H1 (cell line): ENCODE results near the gene PPP1R13B. TPM values are rescaled to one million over a fixed set of nuclear protein-coding genes. Genes with fewer than 3 reads are reported as not detected.

Experiments
- CTCF ChIA-PET: fragments of 300-600 bp; sonication (Branson Sonifier 250); formaldehyde crosslinking; loops from one replicate; lab custom pipeline; 2021; ENCODE audit not compliant: partially characterized antibody; lab: Charles Lee
- POLR2A ChIA-PET: fragments of 300-600 bp; sonication (Branson Sonifier 250); formaldehyde crosslinking; loops from one replicate; lab custom pipeline; 2021; ENCODE audit warnings: inconsistent platforms; ENCODE audit not compliant: partially characterized antibody; lab: Charles Lee
- DNase-seq, 2 experiments: peaks; one replicate each; pipeline versions ENCODE4 v3.0.0 to v3.0.0-alpha.2; 2010 to 2022; ENCODE audit warnings: low spot score in 2 of 2, low read depth in 1 of 2, mixed read lengths in 1 of 2
- FAIRE-seq: peaks from 2 replicates; lab custom pipeline; 2011; peaks lifted over from hg19 to GRCh38; lab: Jason Lieb, UNC
- H2AFZ ChIP-seq: 2 replicates; pipeline ENCODE4 v1.8.1; 2012; ENCODE audit warnings: low read length, inconsistent platforms
- H2AK5ac ChIP-seq: 2 replicates; pipeline ENCODE4 v1.6.1; 2013; ENCODE audit warnings: low read depth, low read length
- H2BK120ac ChIP-seq: replicated peaks from 2 replicates; pipeline ENCODE3; 2013; ENCODE audit warnings: low read depth, low read length, inconsistent platforms
- H2BK12ac ChIP-seq: 2 replicates; pipeline ENCODE4 v1.6.1; 2013; ENCODE audit warnings: low read depth, low read length
- H2BK15ac ChIP-seq: 2 replicates; pipeline ENCODE4 v1.6.1; 2013; ENCODE audit warnings: low read length
- H2BK20ac ChIP-seq: 2 replicates; pipeline ENCODE4 v1.6.1; 2013; ENCODE audit warnings: low read length
- H2BK5ac ChIP-seq: 2 replicates; pipeline ENCODE4 v1.6.1; 2013; ENCODE audit warnings: low read depth, low read length
- H3K14ac ChIP-seq: 2 replicates; pipeline ENCODE4 v1.6.1; 2013; ENCODE audit warnings: inconsistent platforms; ENCODE audit not compliant: insufficient read length
- H3K18ac ChIP-seq: 2 replicates; pipeline ENCODE4 v1.6.1; 2013; ENCODE audit warnings: low read length; ENCODE audit errors: extremely low read depth
- H3K23ac ChIP-seq: 2 replicates; pipeline ENCODE4 v1.6.1; 2013; ENCODE audit warnings: inconsistent platforms; ENCODE audit not compliant: insufficient read length
- H3K23me2 ChIP-seq: 2 replicates; pipeline ENCODE4 v1.6.1; 2013; ENCODE audit warnings: low read depth, low read length
- H3K27ac ChIP-seq: 2 replicates; pipeline ENCODE4 v1.6.1; 2011; ENCODE audit warnings: low read depth, low read length, inconsistent platforms
- H3K27me3 ChIP-seq, 4 experiments: replicated peaks in 1 of 4; 1 replicate in 1 of 4; 2 replicates in 3 of 4; pipeline versions ENCODE4 v1.6.1 to v1.8.1; 2011 to 2013; ENCODE audit warnings: low read length in 3 of 4, mild to moderate bottlenecking in 3 of 4, inconsistent platforms in 2 of 4, mixed read lengths in 2 of 4, moderate library complexity in 1 of 4; ENCODE audit not compliant: control insufficient read depth in 3 of 4, insufficient read depth in 3 of 4; ENCODE audit errors: extremely low read depth in 1 of 4
- H3K36me3 ChIP-seq, 4 experiments: 2 replicates each; pipeline versions ENCODE4 v1.6.1 to v1.8.1; 2011 to 2013; ENCODE audit warnings: mild to moderate bottlenecking in 4 of 4, low read length in 3 of 4, moderate library complexity in 2 of 4, control low read depth in 1 of 4, inconsistent platforms in 1 of 4; ENCODE audit not compliant: insufficient read depth in 4 of 4, control insufficient read depth in 2 of 4
- H3K4ac ChIP-seq: replicated peaks from 2 replicates; pipeline ENCODE3; 2013; ENCODE audit warnings: low read length, low read depth, mixed read lengths, inconsistent platforms; ENCODE audit not compliant: insufficient read length
- H3K4me1 ChIP-seq, 4 experiments: replicated peaks in 1 of 4; 1 replicate in 1 of 4; 2 replicates in 3 of 4; pipeline versions ENCODE4 v1.6.1 to v1.8.1; 2011 to 2013; ENCODE audit warnings: low read length in 3 of 4, inconsistent platforms in 2 of 4, mixed read lengths in 1 of 4; ENCODE audit not compliant: insufficient read depth in 4 of 4, control insufficient read depth in 3 of 4
- H3K4me2 ChIP-seq, 2 experiments: 2 replicates each; pipeline versions ENCODE4 v1.6.1 to v1.8.1; 2011 to 2013; ENCODE audit warnings: low read depth in 2 of 2, low read length in 2 of 2, control low read depth in 1 of 2, inconsistent platforms in 1 of 2, mild to moderate bottlenecking in 1 of 2; ENCODE audit not compliant: insufficient read depth in 1 of 2
- H3K4me3 ChIP-seq, 4 experiments: fragments of 200-600, 300-600 bp in 1 of 4; sonication (generic), shearing (Covaris generic), sonication (Bioruptor Twin) in 1 of 4; 2 replicates each; pipeline versions ENCODE4 v1.5.1 to v1.8.1; 2011 to 2016; ENCODE audit warnings: low read length in 4 of 4, low read depth in 3 of 4, control low read depth in 2 of 4, inconsistent platforms in 2 of 4, mild to moderate bottlenecking in 2 of 4, mixed read lengths in 1 of 4, moderate library complexity in 1 of 4; ENCODE audit not compliant: insufficient read depth in 2 of 4; ENCODE audit errors: extremely low read depth in 1 of 4
- H3K56ac ChIP-seq: replicated peaks from 2 replicates; pipeline ENCODE3; 2013; ENCODE audit warnings: low read depth, mild to moderate bottlenecking, mixed read lengths, low read length, inconsistent platforms; ENCODE audit not compliant: insufficient read length
- H3K79me1 ChIP-seq: 2 replicates; pipeline ENCODE4 v1.6.1; 2013; ENCODE audit warnings: low read depth, low read length, control low read depth
- H3K79me2 ChIP-seq, 2 experiments: 2 replicates each; pipeline versions ENCODE4 v1.6.1 to v1.8.1; 2012 to 2013; ENCODE audit warnings: low read length in 2 of 2, mild to moderate bottlenecking in 2 of 2, inconsistent platforms in 1 of 2; ENCODE audit not compliant: insufficient read depth in 2 of 2, control insufficient read depth in 1 of 2
- H3K9ac ChIP-seq, 4 experiments: replicated peaks in 1 of 4; 1 replicate in 1 of 4; 2 replicates in 3 of 4; pipeline versions ENCODE4 v1.6.1 to v1.8.1; 2011 to 2013; ENCODE audit warnings: low read depth in 3 of 4, low read length in 3 of 4, control low read depth in 2 of 4, mild to moderate bottlenecking in 2 of 4, moderate library complexity in 2 of 4, inconsistent platforms in 1 of 4; ENCODE audit errors: extremely low read depth in 1 of 4
- H3K9me3 ChIP-seq, 2 experiments: 2 replicates each; pipeline versions ENCODE4 v1.6.1 to v1.8.1; 2012 to 2013; ENCODE audit warnings: mild to moderate bottlenecking in 2 of 2, moderate library complexity in 2 of 2, control low read depth in 1 of 2, inconsistent platforms in 1 of 2, low read depth in 1 of 2, low read length in 1 of 2, mixed read lengths in 1 of 2; ENCODE audit not compliant: insufficient read depth in 2 of 2
- H4K20me1 ChIP-seq, 2 experiments: replicated peaks in 1 of 2; 2 replicates each; pipeline versions ENCODE3 to v1.8.1; 2011 to 2013; ENCODE audit warnings: inconsistent platforms in 2 of 2, low read length in 2 of 2, mild to moderate bottlenecking in 1 of 2; ENCODE audit not compliant: insufficient read depth in 2 of 2, control insufficient read depth in 1 of 2
- H4K5ac ChIP-seq: 2 replicates; pipeline ENCODE4 v1.6.1; 2013; ENCODE audit warnings: low read length, low read depth, mixed read lengths, inconsistent platforms; ENCODE audit not compliant: insufficient read length
- H4K8ac ChIP-seq: 2 replicates; pipeline ENCODE4 v1.8.0; 2013; ENCODE audit warnings: mild to moderate bottlenecking, moderate library complexity, low read length, inconsistent platforms; ENCODE audit not compliant: insufficient read depth; ENCODE audit errors: extremely low read depth
- H4K91ac ChIP-seq: replicated peaks from 2 replicates; pipeline ENCODE3; 2013; ENCODE audit warnings: low read length, mixed read lengths, inconsistent platforms; ENCODE audit not compliant: insufficient read length
- EP300 ChIP-seq, 2 experiments: IDR thresholded peaks; 1 replicate in 1 of 2; 2 replicates in 1 of 2; pipeline ENCODE4 v1.6.1; 2011 to 2012; ENCODE audit warnings: low read depth in 2 of 2, low read length in 2 of 2, mild to moderate bottlenecking in 2 of 2, borderline replicate concordance in 1 of 2, inconsistent platforms in 1 of 2, moderate library complexity in 1 of 2
- GTF2F1 ChIP-seq: IDR thresholded peaks from 2 replicates; pipeline ENCODE4 v1.6.1; 2012; ENCODE audit warnings: low read depth, low read length, improper control_type of control experiment, borderline replicate concordance
- MAFK ChIP-seq: IDR thresholded peaks from 2 replicates; pipeline ENCODE4 v1.6.1; 2012; ENCODE audit warnings: low read depth, mild to moderate bottlenecking, improper control_type of control experiment, low read length
- NRF1 ChIP-seq: IDR thresholded peaks from 2 replicates; pipeline ENCODE4 v1.6.1; 2011; ENCODE audit warnings: mild to moderate bottlenecking, low read depth, low read length, improper control_type of control experiment
- RBBP5 ChIP-seq: IDR thresholded peaks from 2 replicates; pipeline ENCODE4 v1.7.1; 2012; ENCODE audit warnings: low read depth, mild to moderate bottlenecking, inconsistent platforms, low read length, moderate library complexity, borderline replicate concordance
- SIRT6 ChIP-seq: IDR thresholded peaks from one replicate; pipeline ENCODE4 v1.7.1; 2012; ENCODE audit warnings: low read length, inconsistent platforms
- SUZ12 ChIP-seq: fragments of 200-600 bp; sonication (generic); IDR thresholded peaks from 2 replicates; pipeline ENCODE4 v1.6.1; 2012; ENCODE audit warnings: mild to moderate bottlenecking, inconsistent platforms, low read length, moderate library complexity, mixed read lengths
- WGBS, 2 experiments: shearing (Covaris generic) in 1 of 2; methylation state at CpG; one replicate each; pipeline versions ENCODE4 v1.1.6 to v1.1.7; 2013 to 2015; ENCODE audit warnings: low lambda C conversion rate in 2 of 2, mixed read lengths in 2 of 2, inconsistent platforms in 1 of 2, low coverage in 1 of 2, missing lambda C conversion rate in 1 of 2; ENCODE audit not compliant: insufficient replicate concordance in 2 of 2, insufficient coverage in 1 of 2, insufficient read length in 1 of 2; ENCODE audit errors: extremely low coverage in 1 of 2, missing lambda C conversion rate in 1 of 2; 5-methylcytosine and 5-hydroxymethylcytosine counted together
- polyA plus RNA-seq, 7 experiments: library from polyadenylated mRNA; depleted of rRNA in 3 of 7; stranded (reverse) in 5 of 7; unstranded in 2 of 7; fragments of >200 nt in 5 of 7; fragments of 200-250 nt in 2 of 7; gene quantifications; 1 replicate in 5 of 7; 2 replicates in 1 of 7; 4 replicates in 1 of 7; pipeline versions ENCODE4 v1.2.1 to v1.2.3, GENCODE V29; 2011 to 2013; ENCODE audit warnings: missing spikeins in 2 of 7, mixed read lengths in 2 of 7
- total RNA-seq: library from RNA; stranded (reverse); fragmentation: NEBNext Ultra II Directional; extraction: Animal tissue kit (Norgen Biotek cat#: 25700); gene quantifications from 2 replicates; pipeline ENCODE4 v1.2.1, GENCODE V29; 2021
- TF ChIP-seq, protein P1 (sequence below): IDR thresholded peaks from 2 replicates; pipeline ENCODE4 v1.6.1; 2011; ENCODE audit warnings: low read depth, mild to moderate bottlenecking, low read length; ENCODE audit not compliant: insufficient read depth

PPP1R13B gene
- total and polyA plus RNA-seq, 2 of the 8 experiments (the other 6 are each of a cell fraction or from before 2014, with no cell fraction given) = 2.6 to 8.9 TPM

GRCh38 chr14:103856607-103857006, 9.2 kb upstream of the PPP1R13B start:
- FAIRE-seq (no peak), DNase-seq (no peak)
- Histone ChIP-seq H3K79me1 (no peaks in the 10 kb centered on the region; the same call in 1 of the 2 replicates), H3K18ac (0 out of 2 replicates have a peak overlapping the region, but pooled peaks have one; percentile 71), H2AK5ac (no peak overlapping the region), H3K36me3 (no peaks in the 10 kb centered on the region), H2AFZ (no peak overlapping the region), H2BK12ac (peak overlapping the region; percentile 44; the same call in 1 of the 2 replicates), H2BK15ac (peak overlapping the region; percentile 88; the same call in 1 of the 2 replicates), H4K5ac (no peak overlapping the region), H3K14ac (no peak overlapping the region), H3K27ac (no peak overlapping the region), H3K9ac (no peak overlapping the region), H3K23ac (no peak overlapping the region), H3K79me2 (no peaks in the 10 kb centered on the region), H3K23me2 (no peaks in the 10 kb centered on the region), H4K20me1 (no peaks in the 10 kb centered on the region), H3K4me1 (peaks cover 0 to 25% (median 21%) of the 10 kb centered on the region in 4 experiments; a peak in 6 of 7 replicates), H3K9me3 (no peaks in the 10 kb centered on the region), H2BK120ac (no peak overlapping the region), H3K4me2 (peak overlapping the region in 1 of 2 experiments; percentile 28; a peak in 1 of 4 replicates), H4K91ac (no peak overlapping the region), H2BK5ac (0 out of 2 replicates have a peak overlapping the region, but pooled peaks have one; percentile 44), H3K4me3 (no peak overlapping the region), H2BK20ac (peak overlapping the region; percentile 75), H4K8ac (no peak overlapping the region; the same call in 1 of the 2 replicates), H3K27me3 (no peaks in the 10 kb centered on the region), H3K4ac (no peak overlapping the region), H3K56ac (no peak overlapping the region)
- ChIA-PET CTCF (interaction anchor here (0.9 to 2.3 kb wide), 9 partner anchors 9 to 50 kb away, joined by 3 to 23 read pairs (median 5); no protein-coding TSS in a partner anchor), POLR2A (interaction anchor here (0.8 to 2.2 kb wide), 5 partner anchors 9 to 48 kb away, joined by 3 to 7 read pairs (median 3); partner anchors contain the start of gene PPP1R13B)
- TF ChIP-seq NRF1 (no peak), GTF2F1 (no peak), SIRT6 (no peak), MAFK (no peak), SUZ12 (no peak), EP300 (IDR thresholded peaks at IDR 0.05; ENCODE audit: borderline replicate concordance in 1 of 2, low read depth in 2 of 2, low read length in 2 of 2) (no peak), RBBP5 (no peak)
- TF ChIP-seq, protein P1, sequence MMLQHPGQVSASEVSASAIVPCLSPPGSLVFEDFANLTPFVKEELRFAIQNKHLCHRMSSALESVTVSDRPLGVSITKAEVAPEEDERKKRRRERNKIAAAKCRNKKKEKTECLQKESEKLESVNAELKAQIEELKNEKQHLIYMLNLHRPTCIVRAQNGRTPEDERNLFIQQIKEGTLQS = no peak
- 61% methylated on average over 6 of the region's 7 CpGs; no CpG with 5 or more reads in 1 of the 2 experiments for WGBS, 2 experiments
